Neural cell (in vitro differentiated cells): ENCODE data around the gene FARP2.

Experiments
- CTCF ChIP-seq: fragments of 450-650 bp; IDR thresholded peaks from 2 replicates; pipeline ENCODE4 v1.5.1; 2014; ENCODE audit warnings: antibody characterized with exemption, mild to moderate bottlenecking, moderate library complexity; ENCODE audit not compliant: poor library complexity, severe bottlenecking
- POLR2AphosphoS5 ChIP-seq: IDR thresholded peaks from 2 replicates; pipeline ENCODE4 v1.6.1; 2012
- REST ChIP-seq: IDR thresholded peaks from 2 replicates; pipeline ENCODE4 v1.6.1; 2012; ENCODE audit warnings: borderline replicate concordance

GRCh38 chr2:241390301-241391206 is 34.5 kb downstream of the FARP2 start:
- no peak for TF ChIP-seq POLR2AphosphoS5
- TF ChIP-seq REST, result no peak
- TF ChIP-seq CTCF, result no peak
